Liver (tissue), 9 donors: ENCODE measurements around the gene DRD4. TPM values are rescaled to one million over a fixed set of nuclear protein-coding genes. Genes with fewer than 3 reads are reported as not detected.

Source experiments
- DNase-seq: peaks from one replicate; pipeline ENCODE4 v3.0.0-alpha.2; 2017; ENCODE audit warnings: low spot score
- H3K27ac ChIP-seq, 2 donors: one replicate each; pipeline ENCODE4 v1.7.0; 2013; ENCODE audit warnings: inconsistent platforms in 2 of 2, low read length in 2 of 2, control low read depth in 1 of 2, low read depth in 1 of 2, mild to moderate bottlenecking in 1 of 2
- H3K27me3 ChIP-seq, 4 donors: one replicate each; pipeline versions ENCODE4 v1.6.1 to v1.7.0; 2013; ENCODE audit warnings: low read length in 3 of 4, inconsistent platforms in 1 of 4, mild to moderate bottlenecking in 1 of 4, moderate library complexity in 1 of 4; ENCODE audit not compliant: control insufficient read depth in 4 of 4, insufficient read depth in 4 of 4
- H3K36me3 ChIP-seq, 4 donors: one replicate each; pipeline versions ENCODE4 v1.6.1 to v1.7.0; 2013; ENCODE audit warnings: low read length in 3 of 4, mild to moderate bottlenecking in 3 of 4, low read depth in 1 of 4, moderate library complexity in 1 of 4; ENCODE audit not compliant: control insufficient read depth in 4 of 4, insufficient read depth in 3 of 4
- H3K4me1 ChIP-seq, 4 donors: one replicate each; pipeline versions ENCODE4 v1.6.1 to v1.7.0; 2013; ENCODE audit warnings: low read length in 3 of 4, mild to moderate bottlenecking in 3 of 4, moderate library complexity in 1 of 4; ENCODE audit not compliant: control insufficient read depth in 4 of 4, insufficient read depth in 4 of 4
- H3K4me3 ChIP-seq, 3 donors: one replicate each; pipeline versions ENCODE4 v1.6.1 to v1.7.0; 2013; ENCODE audit warnings: low read length in 3 of 3, control low read depth in 1 of 3, low read depth in 1 of 3, mild to moderate bottlenecking in 1 of 3
- H3K9ac ChIP-seq, 2 donors: one replicate each; pipeline ENCODE4 v1.7.0; 2013; ENCODE audit warnings: low read length in 2 of 2, mild to moderate bottlenecking in 2 of 2, moderate library complexity in 2 of 2, control low read depth in 1 of 2, low read depth in 1 of 2
- H3K9me3 ChIP-seq, 4 donors: one replicate each; pipeline versions ENCODE4 v1.6.1 to v1.7.0; 2013; ENCODE audit warnings: low read length in 3 of 4; ENCODE audit not compliant: control insufficient read depth in 4 of 4
- EGR1 ChIP-seq, 2 donors: IDR thresholded peaks; 2 replicates each; pipeline ENCODE4 v1.6.1; 2016 to 2018; ENCODE audit warnings: antibody characterized with exemption in 2 of 2, low read depth in 2 of 2
- FOXA1 ChIP-seq: IDR thresholded peaks from 2 replicates; pipeline ENCODE4 v1.6.1; 2016; ENCODE audit warnings: antibody characterized with exemption
- FOXA2 ChIP-seq: IDR thresholded peaks from 2 replicates; pipeline ENCODE4 v1.6.1; 2016; ENCODE audit warnings: antibody characterized with exemption
- GABPA ChIP-seq, 2 donors: IDR thresholded peaks in 1 of 2; conservative IDR thresholded peaks in 1 of 2; 2 replicates each; pipeline ENCODE4 v1.6.1; 2016; ENCODE audit warnings: antibody characterized with exemption in 2 of 2, mild to moderate bottlenecking in 1 of 2, moderate library complexity in 1 of 2
- HNF4A ChIP-seq, 2 donors: conservative IDR thresholded peaks; 2 replicates each; pipeline ENCODE4 v1.6.1; 2016; ENCODE audit warnings: antibody characterized with exemption in 2 of 2, mild to moderate bottlenecking in 2 of 2
- HNF4G ChIP-seq: IDR thresholded peaks from 2 replicates; pipeline ENCODE4 v1.6.1; 2016; ENCODE audit warnings: antibody characterized with exemption
- JUND ChIP-seq, 2 donors: IDR thresholded peaks; 2 replicates each; pipeline ENCODE4 v1.6.1; 2016; ENCODE audit warnings: antibody characterized with exemption in 2 of 2
- RAD21 ChIP-seq, 2 donors: IDR thresholded peaks; 2 replicates each; pipeline ENCODE4 v1.6.1; 2016; ENCODE audit warnings: antibody characterized with exemption in 2 of 2, mild to moderate bottlenecking in 2 of 2
- RXRA ChIP-seq, 2 donors: IDR thresholded peaks; 2 replicates each; pipeline ENCODE4 v1.6.1; 2017 to 2018; ENCODE audit warnings: antibody characterized with exemption in 2 of 2, mild to moderate bottlenecking in 1 of 2
- SP1 ChIP-seq: IDR thresholded peaks from 2 replicates; pipeline ENCODE4 v1.6.1; 2018; ENCODE audit warnings: antibody characterized with exemption, mild to moderate bottlenecking
- TAF1 ChIP-seq: conservative IDR thresholded peaks from 2 replicates; pipeline ENCODE4 v1.6.1; 2016; ENCODE audit warnings: antibody characterized with exemption, mild to moderate bottlenecking
- YY1 ChIP-seq: IDR thresholded peaks from 2 replicates; pipeline ENCODE4 v1.6.1; 2016; ENCODE audit warnings: antibody characterized with exemption, mild to moderate bottlenecking
- whole genome bisulfite sequencing: extraction: QIAGEN DNeasy Blood & Tissue Kit; methylation state at CpG from one replicate; pipeline ENCODE4 v1.1.7; 2013; 5-methylcytosine and 5-hydroxymethylcytosine counted together
- polyA plus RNA-seq, 2 donors: library from polyadenylated mRNA; stranded (reverse) in 1 of 2; unstranded in 1 of 2; fragments of 200-250 nt in 1 of 2; fragments of >200 nt in 1 of 2; fragmentation: Nextera tagmentation in 1 of 2; extraction: Ambion mirVana in 1 of 2; gene quantifications; one replicate each; pipeline versions ENCODE4 v1.2.1 to v1.2.3, GENCODE V29; 2013 to 2015
- total RNA-seq, 2 donors: library from RNA; depleted of rRNA; stranded (reverse); fragments of >200 nt; gene quantifications; one replicate each; pipeline ENCODE4 v1.2.3, GENCODE V29; 2014
- TF ChIP-seq, protein P1 (sequence below): IDR thresholded peaks from 2 replicates; pipeline ENCODE4 v1.6.1; 2016; ENCODE audit warnings: antibody characterized with exemption, mild to moderate bottlenecking
- TF ChIP-seq, protein P2 (sequence below): IDR thresholded peaks from 2 replicates; pipeline ENCODE4 v1.6.1; 2016; ENCODE audit warnings: antibody characterized with exemption
- TF ChIP-seq, protein P3 (sequence below): IDR thresholded peaks from 2 replicates; pipeline ENCODE4 v1.6.1; 2016; ENCODE audit warnings: antibody characterized with exemption
- TF ChIP-seq, protein P4 (sequence below): fragments of 150-350 bp; IDR thresholded peaks from 2 replicates; pipeline ENCODE4 v1.5.1; 2017; ENCODE audit warnings: improper control_type of control experiment, low read depth, low read length; ENCODE audit not compliant: missing input control
- TF ChIP-seq, protein P5 (sequence below): IDR thresholded peaks from 2 replicates; pipeline ENCODE4 v1.6.1; 2016; ENCODE audit warnings: antibody characterized with exemption
- donor health status: healthy.
- donor health status: healthy.
- donor health status: healthy.
- donor health status: healthy.
- donor health status: healthy.

Gene DRD4
- total and polyA plus RNA-seq, 4 donors, result not detected

DNA sequence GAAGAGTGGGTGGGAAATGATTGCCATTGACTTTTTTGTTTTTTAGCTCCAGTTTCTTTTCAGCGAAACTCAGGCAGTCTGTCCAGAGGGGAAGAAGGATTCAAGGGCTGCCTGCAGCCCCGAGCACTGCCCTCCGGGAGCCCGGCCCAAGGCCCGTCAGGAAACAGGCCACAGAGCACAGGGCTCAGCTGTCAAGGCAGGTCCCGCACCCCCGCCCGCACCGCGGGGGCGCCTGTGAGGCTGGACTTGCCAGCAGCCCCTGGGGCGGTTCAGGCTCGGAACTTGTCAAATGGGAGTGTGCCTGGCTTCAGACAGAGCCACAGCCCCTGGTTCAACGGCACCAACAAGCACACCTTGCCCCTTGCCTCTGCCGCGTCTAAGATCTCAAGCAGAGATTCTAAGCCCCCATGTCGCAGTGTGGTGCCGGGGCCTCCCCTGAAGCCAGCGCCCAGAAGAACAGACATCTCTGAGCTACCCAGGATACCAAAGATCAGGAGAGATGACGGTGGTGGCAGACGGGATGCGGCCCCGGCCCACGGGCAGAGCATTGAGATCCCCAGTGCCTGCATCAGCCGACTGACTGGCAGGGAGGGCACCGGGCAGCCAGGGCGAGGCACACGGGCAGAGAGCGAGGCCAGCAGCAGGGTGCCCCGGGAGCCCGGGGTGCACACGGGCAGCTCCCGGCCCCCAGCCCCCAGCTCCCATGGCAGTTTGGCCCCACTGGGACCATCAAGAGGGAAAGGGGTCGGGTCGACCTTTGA, 29.9 kb upstream of the DRD4 start:
- Histone ChIP-seq H3K27ac (peak overlapping the region in 1 of 2 donors; percentile 1), H3K36me3 (peaks cover 29 to 59% (median 35%) of the 10 kb centered on the region in 4 donors), H3K27me3 (no peaks in the 10 kb centered on the region), H3K9me3 (no peaks in the 10 kb centered on the region), H3K4me3 (no peak overlapping the region), H3K9ac (no peak overlapping the region), H3K4me1 (peaks cover 15 to 74% (median 36%) of the 10 kb centered on the region in 4 donors)
- no peak for DNase-seq
- WGBS, result 88% methylated on average over 35 of the region's 35 CpGs
- TF ChIP-seq RAD21 (IDR thresholded peaks at IDR 0.05) (no peak), RXRA (IDR thresholded peaks at IDR 0.05) (no peak), FOXA1 (no peak), HNF4A (conservative IDR thresholded peaks at IDR 0.05) (no peak), GABPA (IDR thresholded peaks at IDR 0.05 in 1 of 2, conservative IDR thresholded peaks at IDR 0.05 in 1 of 2) (no peak), FOXA2 (no peak), YY1 (no peak), EGR1 (IDR thresholded peaks at IDR 0.05; ENCODE audit: low read depth in 2 of 2) (no peak), JUND (IDR thresholded peaks at IDR 0.05) (no peak), SP1 (no peak), TAF1 (no peak), HNF4G (no peak)
- TF ChIP-seq, protein P1, sequence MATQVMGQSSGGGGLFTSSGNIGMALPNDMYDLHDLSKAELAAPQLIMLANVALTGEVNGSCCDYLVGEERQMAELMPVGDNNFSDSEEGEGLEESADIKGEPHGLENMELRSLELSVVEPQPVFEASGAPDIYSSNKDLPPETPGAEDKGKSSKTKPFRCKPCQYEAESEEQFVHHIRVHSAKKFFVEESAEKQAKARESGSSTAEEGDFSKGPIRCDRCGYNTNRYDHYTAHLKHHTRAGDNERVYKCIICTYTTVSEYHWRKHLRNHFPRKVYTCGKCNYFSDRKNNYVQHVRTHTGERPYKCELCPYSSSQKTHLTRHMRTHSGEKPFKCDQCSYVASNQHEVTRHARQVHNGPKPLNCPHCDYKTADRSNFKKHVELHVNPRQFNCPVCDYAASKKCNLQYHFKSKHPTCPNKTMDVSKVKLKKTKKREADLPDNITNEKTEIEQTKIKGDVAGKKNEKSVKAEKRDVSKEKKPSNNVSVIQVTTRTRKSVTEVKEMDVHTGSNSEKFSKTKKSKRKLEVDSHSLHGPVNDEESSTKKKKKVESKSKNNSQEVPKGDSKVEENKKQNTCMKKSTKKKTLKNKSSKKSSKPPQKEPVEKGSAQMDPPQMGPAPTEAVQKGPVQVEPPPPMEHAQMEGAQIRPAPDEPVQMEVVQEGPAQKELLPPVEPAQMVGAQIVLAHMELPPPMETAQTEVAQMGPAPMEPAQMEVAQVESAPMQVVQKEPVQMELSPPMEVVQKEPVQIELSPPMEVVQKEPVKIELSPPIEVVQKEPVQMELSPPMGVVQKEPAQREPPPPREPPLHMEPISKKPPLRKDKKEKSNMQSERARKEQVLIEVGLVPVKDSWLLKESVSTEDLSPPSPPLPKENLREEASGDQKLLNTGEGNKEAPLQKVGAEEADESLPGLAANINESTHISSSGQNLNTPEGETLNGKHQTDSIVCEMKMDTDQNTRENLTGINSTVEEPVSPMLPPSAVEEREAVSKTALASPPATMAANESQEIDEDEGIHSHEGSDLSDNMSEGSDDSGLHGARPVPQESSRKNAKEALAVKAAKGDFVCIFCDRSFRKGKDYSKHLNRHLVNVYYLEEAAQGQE, result no peak
- TF ChIP-seq, protein P2, sequence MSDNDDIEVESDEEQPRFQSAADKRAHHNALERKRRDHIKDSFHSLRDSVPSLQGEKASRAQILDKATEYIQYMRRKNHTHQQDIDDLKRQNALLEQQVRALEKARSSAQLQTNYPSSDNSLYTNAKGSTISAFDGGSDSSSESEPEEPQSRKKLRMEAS, result no peak
- TF ChIP-seq, protein P3, sequence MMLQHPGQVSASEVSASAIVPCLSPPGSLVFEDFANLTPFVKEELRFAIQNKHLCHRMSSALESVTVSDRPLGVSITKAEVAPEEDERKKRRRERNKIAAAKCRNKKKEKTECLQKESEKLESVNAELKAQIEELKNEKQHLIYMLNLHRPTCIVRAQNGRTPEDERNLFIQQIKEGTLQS, result no peak
- TF ChIP-seq, protein P4, sequence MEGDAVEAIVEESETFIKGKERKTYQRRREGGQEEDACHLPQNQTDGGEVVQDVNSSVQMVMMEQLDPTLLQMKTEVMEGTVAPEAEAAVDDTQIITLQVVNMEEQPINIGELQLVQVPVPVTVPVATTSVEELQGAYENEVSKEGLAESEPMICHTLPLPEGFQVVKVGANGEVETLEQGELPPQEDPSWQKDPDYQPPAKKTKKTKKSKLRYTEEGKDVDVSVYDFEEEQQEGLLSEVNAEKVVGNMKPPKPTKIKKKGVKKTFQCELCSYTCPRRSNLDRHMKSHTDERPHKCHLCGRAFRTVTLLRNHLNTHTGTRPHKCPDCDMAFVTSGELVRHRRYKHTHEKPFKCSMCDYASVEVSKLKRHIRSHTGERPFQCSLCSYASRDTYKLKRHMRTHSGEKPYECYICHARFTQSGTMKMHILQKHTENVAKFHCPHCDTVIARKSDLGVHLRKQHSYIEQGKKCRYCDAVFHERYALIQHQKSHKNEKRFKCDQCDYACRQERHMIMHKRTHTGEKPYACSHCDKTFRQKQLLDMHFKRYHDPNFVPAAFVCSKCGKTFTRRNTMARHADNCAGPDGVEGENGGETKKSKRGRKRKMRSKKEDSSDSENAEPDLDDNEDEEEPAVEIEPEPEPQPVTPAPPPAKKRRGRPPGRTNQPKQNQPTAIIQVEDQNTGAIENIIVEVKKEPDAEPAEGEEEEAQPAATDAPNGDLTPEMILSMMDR, result no peak
- TF ChIP-seq, protein P5, sequence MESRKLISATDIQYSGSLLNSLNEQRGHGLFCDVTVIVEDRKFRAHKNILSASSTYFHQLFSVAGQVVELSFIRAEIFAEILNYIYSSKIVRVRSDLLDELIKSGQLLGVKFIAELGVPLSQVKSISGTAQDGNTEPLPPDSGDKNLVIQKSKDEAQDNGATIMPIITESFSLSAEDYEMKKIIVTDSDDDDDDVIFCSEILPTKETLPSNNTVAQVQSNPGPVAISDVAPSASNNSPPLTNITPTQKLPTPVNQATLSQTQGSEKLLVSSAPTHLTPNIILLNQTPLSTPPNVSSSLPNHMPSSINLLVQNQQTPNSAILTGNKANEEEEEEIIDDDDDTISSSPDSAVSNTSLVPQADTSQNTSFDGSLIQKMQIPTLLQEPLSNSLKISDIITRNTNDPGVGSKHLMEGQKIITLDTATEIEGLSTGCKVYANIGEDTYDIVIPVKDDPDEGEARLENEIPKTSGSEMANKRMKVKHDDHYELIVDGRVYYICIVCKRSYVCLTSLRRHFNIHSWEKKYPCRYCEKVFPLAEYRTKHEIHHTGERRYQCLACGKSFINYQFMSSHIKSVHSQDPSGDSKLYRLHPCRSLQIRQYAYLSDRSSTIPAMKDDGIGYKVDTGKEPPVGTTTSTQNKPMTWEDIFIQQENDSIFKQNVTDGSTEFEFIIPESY, result no peak
